Gastrocnemius medialis (tissue), 4 donors: ENCODE results near the gene DNAJB6.
A peak's percentile ranks its signal among the peaks of the same experiment; 100 is the strongest.

Experiments used
- CTCF ChIP-seq, 5 experiments: fragments of 450-650 bp in 3 of 5; fragments of 200-600 bp in 2 of 5; sonication (generic) in 2 of 5; IDR thresholded peaks in 4 of 5; conservative IDR thresholded peaks in 1 of 5; 1 replicate in 4 of 5; 2 replicates in 1 of 5; pipeline ENCODE4 v1.5.1; 2016 to 2019; ENCODE audit warnings: antibody characterized with exemption in 5 of 5, mild to moderate bottlenecking in 3 of 5, moderate library complexity in 3 of 5
- POLR2A ChIP-seq, 2 donors: fragments of 450-650 bp; IDR thresholded peaks; one replicate each; pipeline ENCODE4 v1.6.1; 2017; ENCODE audit warnings: antibody characterized with exemption in 2 of 2, mild to moderate bottlenecking in 2 of 2, moderate library complexity in 2 of 2

DNA sequence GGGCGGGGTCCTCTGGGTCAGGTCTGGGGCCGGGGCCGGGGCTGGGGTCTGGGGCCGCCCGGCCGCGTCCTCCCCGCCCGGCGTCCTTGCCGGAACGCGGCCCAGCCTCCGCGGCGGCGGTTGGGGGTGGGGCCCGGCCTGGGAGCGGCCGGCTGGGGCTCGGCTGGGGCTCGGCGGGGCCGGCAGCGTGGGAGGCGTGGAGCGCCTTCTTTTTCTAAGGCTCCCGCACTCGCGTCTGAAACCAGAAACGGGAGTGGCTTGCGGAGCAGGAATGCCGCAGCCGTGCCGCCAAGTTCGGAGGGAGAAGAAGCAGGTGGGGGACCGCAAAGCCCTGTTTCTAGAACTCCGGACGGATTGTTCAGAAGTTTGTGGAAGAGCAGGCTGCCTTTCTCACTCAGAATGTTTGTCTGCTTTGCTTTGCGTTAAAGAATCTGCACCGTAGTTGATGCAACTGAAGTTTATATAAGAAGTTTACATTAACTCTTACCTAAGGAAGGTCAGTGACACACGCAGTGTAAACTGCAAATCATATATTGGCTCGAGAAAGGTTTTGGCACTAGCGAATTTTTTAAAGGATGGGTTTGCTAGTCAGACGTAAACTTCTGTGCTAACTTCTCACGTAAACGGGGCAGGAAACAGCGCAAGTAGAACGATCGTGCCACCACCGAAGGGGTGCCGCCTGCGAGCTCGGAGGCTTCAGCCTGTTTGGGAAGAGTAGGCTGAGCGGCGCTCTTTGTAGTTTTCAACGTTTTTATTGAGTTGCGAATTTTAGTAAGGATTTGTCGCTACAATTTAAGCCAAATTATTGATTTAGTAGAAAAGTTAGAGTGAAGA is 729 bp downstream of the DNAJB6 start:
- TF ChIP-seq CTCF (IDR thresholded peaks at IDR 0.05 in 4 of 5, conservative IDR thresholded peaks at IDR 0.05 in 1 of 5) (no peak), POLR2A (IDR thresholded peaks at IDR 0.05) (peak; percentile 16 to 47)
